ENCODE results near the gene CRK.
"Not testable (repeated sequence)": the region's sequence is repeated elsewhere in the genome, so short reads cannot be mapped to it uniquely, and the experiment has no call there.

Gene CRK

GRCh38 chr17:1422885-1423284, 33.1 kb downstream of the CRK start:
- DNase-seq (ENCODE audit: low read depth, low spot score), result no peak
- Histone ChIP-seq H3K9me3 (ENCODE audit: control insufficient read depth, insufficient read depth, low read length) (no peaks in the 10 kb centered on the region), H3K36me3 (ENCODE audit: control insufficient read depth, insufficient read depth, low read length) (peaks cover 8% of the 10 kb centered on the region; the same call in 1 of the 2 replicates), H3K4me3 (ENCODE audit: low read length) (no peak overlapping the region), H3K27me3 (ENCODE audit: control insufficient read depth, insufficient read depth, low read length) (no peaks in the 10 kb centered on the region), H3K27ac (ENCODE audit: low read length) (no peak overlapping the region), H3K4me1 (ENCODE audit: control insufficient read depth, insufficient read depth, low read length) (no peaks in the 10 kb centered on the region)
- WGBS (ENCODE audit: insufficient coverage, insufficient read length), result no CpG with 5 or more reads among the region's 7 CpGs

GRCh38 chr17:1421470-1421869, 34.6 kb downstream of the CRK start:
- no CpG with 5 or more reads among the region's 11 CpGs for WGBS (ENCODE audit: insufficient coverage, insufficient read length)
- no peaks in the 10 kb centered on the region for H3K4me1 ChIP-seq (ENCODE audit: control insufficient read depth, insufficient read depth, low read length)
- peaks cover 8% of the 10 kb centered on the region; the same call in 1 of the 2 replicates for H3K36me3 ChIP-seq (ENCODE audit: control insufficient read depth, insufficient read depth, low read length)
- no peak for DNase-seq (ENCODE audit: low read depth, low spot score)
- no peaks in the 10 kb centered on the region for H3K9me3 ChIP-seq (ENCODE audit: control insufficient read depth, insufficient read depth, low read length)
- H3K4me3 ChIP-seq (ENCODE audit: low read length), result no peak overlapping the region
- H3K27me3 ChIP-seq (ENCODE audit: control insufficient read depth, insufficient read depth, low read length), result no peaks in the 10 kb centered on the region
- H3K27ac ChIP-seq (ENCODE audit: low read length), result no peak overlapping the region

GRCh38 chr17:1420981-1421380, 35.1 kb downstream of the CRK start:
- WGBS (ENCODE audit: insufficient coverage, insufficient read length), result no CpG with 5 or more reads among the region's 2 CpGs
- DNase-seq (ENCODE audit: low read depth, low spot score), result no peak
- no peaks in the 10 kb centered on the region for H3K27me3 ChIP-seq (ENCODE audit: control insufficient read depth, insufficient read depth, low read length)
- no peaks in the 10 kb centered on the region for H3K4me1 ChIP-seq (ENCODE audit: control insufficient read depth, insufficient read depth, low read length)
- peaks cover 6% of the 10 kb centered on the region; the same call in 1 of the 2 replicates for H3K36me3 ChIP-seq (ENCODE audit: control insufficient read depth, insufficient read depth, low read length)
- H3K4me3 ChIP-seq (ENCODE audit: low read length), result no peak overlapping the region
- H3K9me3 ChIP-seq (ENCODE audit: control insufficient read depth, insufficient read depth, low read length), result no peaks in the 10 kb centered on the region
- no peak overlapping the region for H3K27ac ChIP-seq (ENCODE audit: low read length)

- no peaks in the 10 kb centered on the region for H3K4me1 ChIP-seq (ENCODE audit: control insufficient read depth, insufficient read depth, low read length)
- peaks cover 3% of the 10 kb centered on the region; the same call in 1 of the 2 replicates for H3K36me3 ChIP-seq (ENCODE audit: control insufficient read depth, insufficient read depth, low read length)
- no peaks in the 10 kb centered on the region for H3K27me3 ChIP-seq (ENCODE audit: control insufficient read depth, insufficient read depth, low read length)
- H3K27ac ChIP-seq (ENCODE audit: low read length), result no peak overlapping the region
- H3K9me3 ChIP-seq (ENCODE audit: control insufficient read depth, insufficient read depth, low read length), result no peaks in the 10 kb centered on the region
- no peak for DNase-seq (ENCODE audit: low read depth, low spot score)
- no CpG with 5 or more reads among the region's 11 CpGs for WGBS (ENCODE audit: insufficient coverage, insufficient read length)
- no peak overlapping the region for H3K4me3 ChIP-seq (ENCODE audit: low read length)
Observed at GRCh38 chr17:1420163-1420562, 35.9 kb downstream of the CRK start.

- not testable (repeated sequence) for H3K9me3 ChIP-seq (ENCODE audit: control insufficient read depth, insufficient read depth, low read length); H3K27me3 ChIP-seq (ENCODE audit: control insufficient read depth, insufficient read depth, low read length); H3K27ac ChIP-seq (ENCODE audit: low read length); DNase-seq (ENCODE audit: low read depth, low spot score); H3K4me3 ChIP-seq (ENCODE audit: low read length); H3K36me3 ChIP-seq (ENCODE audit: control insufficient read depth, insufficient read depth, low read length); H3K4me1 ChIP-seq (ENCODE audit: control insufficient read depth, insufficient read depth, low read length)
- WGBS (ENCODE audit: insufficient coverage, insufficient read length), result no CpG with 5 or more reads among the region's 10 CpGs
Observed at GRCh38 chr17:1418476-1418875, 37.6 kb downstream of the CRK start.

- H3K27ac ChIP-seq (ENCODE audit: low read length), result no peak overlapping the region
- no peaks in the 10 kb centered on the region for H3K27me3 ChIP-seq (ENCODE audit: control insufficient read depth, insufficient read depth, low read length)
- no peak overlapping the region for H3K4me3 ChIP-seq (ENCODE audit: low read length)
- H3K4me1 ChIP-seq (ENCODE audit: control insufficient read depth, insufficient read depth, low read length), result no peaks in the 10 kb centered on the region
- no peak for DNase-seq (ENCODE audit: low read depth, low spot score)
- H3K36me3 ChIP-seq (ENCODE audit: control insufficient read depth, insufficient read depth, low read length), result no peaks in the 10 kb centered on the region
- H3K9me3 ChIP-seq (ENCODE audit: control insufficient read depth, insufficient read depth, low read length), result no peaks in the 10 kb centered on the region; the same call in 1 of the 2 replicates
- no CpG with 5 or more reads among the region's 5 CpGs for WGBS (ENCODE audit: insufficient coverage, insufficient read length)
Observed at GRCh38 chr17:1416414-1416813, 39.6 kb downstream of the CRK start.

GRCh38 chr17:1414634-1415033, 41.4 kb downstream of the CRK start:
- no peak overlapping the region for H3K4me3 ChIP-seq (ENCODE audit: low read length)
- DNase-seq (ENCODE audit: low read depth, low spot score), result no peak
- H3K36me3 ChIP-seq (ENCODE audit: control insufficient read depth, insufficient read depth, low read length), result no peaks in the 10 kb centered on the region
- H3K27me3 ChIP-seq (ENCODE audit: control insufficient read depth, insufficient read depth, low read length), result no peaks in the 10 kb centered on the region
- H3K4me1 ChIP-seq (ENCODE audit: control insufficient read depth, insufficient read depth, low read length), result no peaks in the 10 kb centered on the region
- no peaks in the 10 kb centered on the region; the same call in 1 of the 2 replicates for H3K9me3 ChIP-seq (ENCODE audit: control insufficient read depth, insufficient read depth, low read length)
- WGBS (ENCODE audit: insufficient coverage, insufficient read length), result no CpG with 5 or more reads among the region's 10 CpGs
- H3K27ac ChIP-seq (ENCODE audit: low read length), result no peak overlapping the region

GRCh38 chr17:1414001-1414574, 41.9 kb downstream of the CRK start:
- no peak overlapping the region for H3K27ac ChIP-seq (ENCODE audit: low read length)
- H3K4me1 ChIP-seq (ENCODE audit: control insufficient read depth, insufficient read depth, low read length), result no peaks in the 10 kb centered on the region
- no CpG with 5 or more reads among the region's 9 CpGs for WGBS (ENCODE audit: insufficient coverage, insufficient read length)
- H3K36me3 ChIP-seq (ENCODE audit: control insufficient read depth, insufficient read depth, low read length), result no peaks in the 10 kb centered on the region
- no peak for DNase-seq (ENCODE audit: low read depth, low spot score)
- no peaks in the 10 kb centered on the region for H3K27me3 ChIP-seq (ENCODE audit: control insufficient read depth, insufficient read depth, low read length)
- no peak overlapping the region for H3K4me3 ChIP-seq (ENCODE audit: low read length)
- H3K9me3 ChIP-seq (ENCODE audit: control insufficient read depth, insufficient read depth, low read length), result no peaks in the 10 kb centered on the region; the same call in 1 of the 2 replicates

GRCh38 chr17:1413281-1413791, 42.7 kb downstream of the CRK start:
- Histone ChIP-seq H3K27me3 (ENCODE audit: control insufficient read depth, insufficient read depth, low read length) (no peaks in the 10 kb centered on the region), H3K27ac (ENCODE audit: low read length) (no peak overlapping the region), H3K4me3 (ENCODE audit: low read length) (no peak overlapping the region), H3K4me1 (ENCODE audit: control insufficient read depth, insufficient read depth, low read length) (no peaks in the 10 kb centered on the region), H3K9me3 (ENCODE audit: control insufficient read depth, insufficient read depth, low read length) (no peaks in the 10 kb centered on the region; the same call in 1 of the 2 replicates), H3K36me3 (ENCODE audit: control insufficient read depth, insufficient read depth, low read length) (no peaks in the 10 kb centered on the region)
- no peak for DNase-seq (ENCODE audit: low read depth, low spot score)
- no CpG with 5 or more reads among the region's 6 CpGs for WGBS (ENCODE audit: insufficient coverage, insufficient read length)

GRCh38 chr17:1412185-1413110, 43.6 kb downstream of the CRK start:
- Histone ChIP-seq H3K36me3 (ENCODE audit: control insufficient read depth, insufficient read depth, low read length) (no peaks in the 10 kb centered on the region), H3K4me1 (ENCODE audit: control insufficient read depth, insufficient read depth, low read length) (no peaks in the 10 kb centered on the region), H3K27ac (ENCODE audit: low read length) (no peak overlapping the region), H3K4me3 (ENCODE audit: low read length) (no peak overlapping the region), H3K9me3 (ENCODE audit: control insufficient read depth, insufficient read depth, low read length) (no peaks in the 10 kb centered on the region; the same call in 1 of the 2 replicates), H3K27me3 (ENCODE audit: control insufficient read depth, insufficient read depth, low read length) (no peaks in the 10 kb centered on the region)
- DNase-seq (ENCODE audit: low read depth, low spot score), result no peak
- no CpG with 5 or more reads among the region's 27 CpGs for WGBS (ENCODE audit: insufficient coverage, insufficient read length)

Measured in iPS DF 6.9 (cell line).